Left ventricle myocardium inferior (tissue), 1 donor: Measurements from ENCODE around the gene GTF3A. TPM values are rescaled to one million over a fixed set of nuclear protein-coding genes. Genes with fewer than 3 reads are reported as not detected.

ENCODE experiments used
- DNase-seq: peaks from one replicate; pipeline ENCODE4 v3.0.0-alpha.2; 2020
- H3K27ac ChIP-seq: fragments of 200-600 bp; replicated peaks from 2 replicates; pipeline ENCODE4 v1.8.0; 2021
- H3K27me3 ChIP-seq: fragments of 200-600 bp; 2 replicates; pipeline ENCODE4 v1.8.0; 2021; ENCODE audit warnings: low read depth
- H3K36me3 ChIP-seq: fragments of 200-600 bp; 2 replicates; pipeline ENCODE4 v1.8.0; 2021
- H3K4me1 ChIP-seq: fragments of 200-600 bp; 2 replicates; pipeline ENCODE4 v1.8.0; 2021
- H3K4me3 ChIP-seq: fragments of 200-600 bp; 2 replicates; pipeline ENCODE4 v1.8.0; 2021; ENCODE audit warnings: mild to moderate bottlenecking, moderate library complexity
- H3K9me3 ChIP-seq: fragments of 200-600 bp; replicated peaks from 2 replicates; pipeline ENCODE4 v1.8.0; 2021
- intact Hi-C: fragments of 100-400 bp; cut with micrococcal nuclease; formaldehyde crosslinking; loops from one replicate; pipeline ENCODE4 v1.11.0; 2022
- total RNA-seq: library from RNA; stranded (reverse); fragmentation: NEBNext Ultra II Directional; extraction: Animal tissue kit (Norgen Biotek cat#: 25700); gene quantifications from one replicate; pipeline ENCODE4 v1.2.1, GENCODE V29; 2021
- TF ChIP-seq, protein P1 (sequence below): fragments of 200-600 bp; IDR thresholded peaks from 2 replicates; pipeline ENCODE4 v1.8.0; 2021; ENCODE audit warnings: antibody characterized with exemption, mild to moderate bottlenecking, borderline replicate concordance
- donor health status: DM: no; HTN: yes; CAD: no; lungs with severe emphysema.

The GTF3A gene
- total RNA-seq, 1 donor from 2014 or later, result 176 TPM

DNA sequence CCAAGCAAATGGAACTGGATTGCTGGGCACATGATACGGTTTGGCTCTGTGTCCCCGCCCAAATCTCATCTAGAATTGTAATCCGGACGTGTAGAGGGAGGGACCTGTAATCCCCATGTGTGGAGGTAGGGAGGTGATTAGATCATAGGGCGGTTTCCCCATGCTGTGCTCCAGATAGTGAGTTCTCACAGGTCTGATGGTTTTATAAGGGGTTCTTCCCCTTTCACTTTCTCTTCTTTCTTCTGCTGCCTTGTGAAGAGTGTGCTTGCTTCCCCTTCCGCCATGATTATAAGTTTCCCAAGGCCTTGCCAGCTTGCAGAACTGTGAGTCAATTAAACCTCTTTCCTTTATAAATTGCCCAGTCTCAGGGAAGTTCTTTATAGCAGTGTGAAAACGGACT lies 58.6 kb downstream of the GTF3A start:
- Histone ChIP-seq H3K36me3 (no peaks in the 10 kb centered on the region), H3K27me3 (peaks cover 8% of the 10 kb centered on the region), H3K27ac (no peak overlapping the region), H3K4me1 (no peaks in the 10 kb centered on the region), H3K9me3 (peaks cover 7% of the 10 kb centered on the region), H3K4me3 (no peak overlapping the region)
- no peak for DNase-seq
- intact Hi-C loops, result no loop called here
- TF ChIP-seq, protein P1, sequence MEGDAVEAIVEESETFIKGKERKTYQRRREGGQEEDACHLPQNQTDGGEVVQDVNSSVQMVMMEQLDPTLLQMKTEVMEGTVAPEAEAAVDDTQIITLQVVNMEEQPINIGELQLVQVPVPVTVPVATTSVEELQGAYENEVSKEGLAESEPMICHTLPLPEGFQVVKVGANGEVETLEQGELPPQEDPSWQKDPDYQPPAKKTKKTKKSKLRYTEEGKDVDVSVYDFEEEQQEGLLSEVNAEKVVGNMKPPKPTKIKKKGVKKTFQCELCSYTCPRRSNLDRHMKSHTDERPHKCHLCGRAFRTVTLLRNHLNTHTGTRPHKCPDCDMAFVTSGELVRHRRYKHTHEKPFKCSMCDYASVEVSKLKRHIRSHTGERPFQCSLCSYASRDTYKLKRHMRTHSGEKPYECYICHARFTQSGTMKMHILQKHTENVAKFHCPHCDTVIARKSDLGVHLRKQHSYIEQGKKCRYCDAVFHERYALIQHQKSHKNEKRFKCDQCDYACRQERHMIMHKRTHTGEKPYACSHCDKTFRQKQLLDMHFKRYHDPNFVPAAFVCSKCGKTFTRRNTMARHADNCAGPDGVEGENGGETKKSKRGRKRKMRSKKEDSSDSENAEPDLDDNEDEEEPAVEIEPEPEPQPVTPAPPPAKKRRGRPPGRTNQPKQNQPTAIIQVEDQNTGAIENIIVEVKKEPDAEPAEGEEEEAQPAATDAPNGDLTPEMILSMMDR, result no peak

DNA sequence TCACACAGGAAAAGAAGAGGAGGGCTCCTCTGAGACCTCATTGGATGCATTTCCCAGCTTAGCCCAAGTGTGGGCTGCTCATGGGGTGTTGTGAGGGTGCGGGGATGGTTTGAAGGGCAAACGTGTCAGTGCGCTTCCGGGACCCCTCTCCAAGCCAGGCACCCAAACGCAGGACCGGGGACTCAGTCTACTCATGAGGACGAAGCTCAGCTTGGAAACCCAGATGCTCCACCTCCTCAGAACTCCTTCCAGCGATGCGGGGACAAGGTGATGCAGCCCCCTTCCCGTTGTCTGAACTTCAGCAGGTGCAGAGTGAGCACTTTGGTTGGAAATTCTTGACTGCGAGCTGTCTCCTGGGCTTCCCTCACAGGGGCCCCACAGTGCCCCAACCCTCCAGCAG lies 59.0 kb downstream of the GTF3A start:
- no peaks in the 10 kb centered on the region for H3K36me3 ChIP-seq
- no peaks in the 10 kb centered on the region for H3K4me1 ChIP-seq
- H3K27me3 ChIP-seq, result peaks cover 8% of the 10 kb centered on the region
- no peak overlapping the region for H3K4me3 ChIP-seq
- peaks cover 7% of the 10 kb centered on the region for H3K9me3 ChIP-seq
- H3K27ac ChIP-seq, result no peak overlapping the region
- DNase-seq, result no peak
- intact Hi-C loops, result no loop called here
- TF ChIP-seq, protein P1, result no peak

Other genes starting within 250 kb of the GTF3A start
- 674 TPM for gene RPL21, start 173.1 kb upstream of the GTF3A start, total RNA-seq
- gene RASL11A, start 153.8 kb upstream of the GTF3A start, total RNA-seq, result 5.3 TPM
- 140 TPM for gene MTIF3, start 25.9 kb downstream of the GTF3A start, total RNA-seq
- gene LNX2, start 195.9 kb downstream of the GTF3A start, total RNA-seq, result 11.2 TPM
- gene POLR1D, start 197.3 kb downstream of the GTF3A start, total RNA-seq, result 73.5 TPM